ENCODE measurements around the gene TBX19.
A peak's percentile ranks its signal among the peaks of the same experiment; 100 is the strongest.
"Not testable (repeated sequence)": the region's sequence is repeated elsewhere in the genome, so short reads cannot be mapped to it uniquely, and the experiment has no call there.

The TBX19 gene

DNA sequence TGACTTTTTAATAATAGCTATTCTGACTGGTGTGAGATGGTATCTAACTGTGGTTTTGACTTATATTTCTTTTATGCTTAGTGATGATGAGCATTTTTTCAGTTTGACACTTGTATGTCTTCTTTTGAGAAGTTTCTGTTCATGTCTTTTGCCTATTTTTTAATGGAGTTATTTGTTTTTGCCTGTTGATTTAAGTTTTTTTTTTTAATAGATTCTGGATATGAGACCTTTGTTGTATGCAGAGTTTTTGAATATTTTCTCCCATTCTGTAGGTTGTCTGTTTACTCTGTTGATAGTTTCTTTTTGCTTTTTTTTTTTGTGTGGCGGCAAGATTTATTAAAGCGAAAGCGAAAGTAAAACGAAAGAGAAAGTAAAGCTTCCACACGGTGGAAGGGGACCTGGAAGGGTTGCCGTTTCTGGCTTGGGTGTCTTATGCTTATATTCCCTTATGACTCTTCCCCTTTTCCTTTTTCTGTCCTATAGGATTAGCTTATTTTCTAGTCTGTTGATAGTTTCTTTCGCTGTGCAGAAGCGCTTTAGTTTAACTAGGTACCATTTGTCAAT is 67.6 kb downstream of the TBX19 start:
- H3K27me3 ChIP-seq (replicated peaks in 2 of 5; ENCODE audit: control insufficient read depth in 4 of 5, insufficient read depth in 5 of 5, low read length in 4 of 5): no peaks in the 10 kb centered on the region

GRCh38 chr1:168354335-168355269 is 73.9 kb downstream of the TBX19 start:
- CTCF ChIA-PET: interaction anchor here (1.4 kb wide), 1 partner anchor 12 kb away, joined by 3 read pairs; no protein-coding TSS in a partner anchor
- POLR2A ChIA-PET: not testable (repeated sequence)

More for the DNA sequence above, 67.6 kb downstream of the TBX19 start:
- H3K27ac ChIP-seq (ENCODE audit: insufficient read depth in 1 of 2, low read depth in 1 of 2, low read length in 2 of 2, poor library complexity in 1 of 2, severe bottlenecking in 2 of 2): peak overlapping the region in 1 of 2 experiments; percentile 54
- ChIA-PET POLR2A (no interaction called here), CTCF (interaction anchor here (1.1 kb wide), 2 partner anchors 16 to 91 kb away, joined by 4 to 6 read pairs; no protein-coding TSS in a partner anchor)
- 100% methylated on average over 2 of the region's 8 CpGs for WGBS (ENCODE audit: insufficient coverage)
- H3K9me3 ChIP-seq (ENCODE audit: control extremely low read depth in 1 of 5, control insufficient read depth in 4 of 5, insufficient read depth in 2 of 5, low read depth in 1 of 5, low read length in 4 of 5): no peaks in the 10 kb centered on the region
- peaks cover 0 to 2% (median 0%) of the 10 kb centered on the region in 4 experiments for H3K4me1 ChIP-seq (ENCODE audit: control extremely low read depth in 1 of 4, control insufficient read depth in 4 of 4, insufficient read depth in 4 of 4, low read length in 3 of 4)
- no peaks in the 10 kb centered on the region for H3K36me3 ChIP-seq (ENCODE audit: control insufficient read depth in 4 of 4, insufficient read depth in 4 of 4, low read length in 3 of 4)
- peak overlapping the region in 6 of 7 experiments; percentile 41 to 82 (median 64) for H3K4me3 ChIP-seq (ENCODE audit: control insufficient read depth in 1 of 7, extremely low read depth in 1 of 7, insufficient read depth in 4 of 7, low read depth in 2 of 7, low read length in 6 of 7)
- peak; percentile 54 to 81 (median 77) for DNase-seq

DNA sequence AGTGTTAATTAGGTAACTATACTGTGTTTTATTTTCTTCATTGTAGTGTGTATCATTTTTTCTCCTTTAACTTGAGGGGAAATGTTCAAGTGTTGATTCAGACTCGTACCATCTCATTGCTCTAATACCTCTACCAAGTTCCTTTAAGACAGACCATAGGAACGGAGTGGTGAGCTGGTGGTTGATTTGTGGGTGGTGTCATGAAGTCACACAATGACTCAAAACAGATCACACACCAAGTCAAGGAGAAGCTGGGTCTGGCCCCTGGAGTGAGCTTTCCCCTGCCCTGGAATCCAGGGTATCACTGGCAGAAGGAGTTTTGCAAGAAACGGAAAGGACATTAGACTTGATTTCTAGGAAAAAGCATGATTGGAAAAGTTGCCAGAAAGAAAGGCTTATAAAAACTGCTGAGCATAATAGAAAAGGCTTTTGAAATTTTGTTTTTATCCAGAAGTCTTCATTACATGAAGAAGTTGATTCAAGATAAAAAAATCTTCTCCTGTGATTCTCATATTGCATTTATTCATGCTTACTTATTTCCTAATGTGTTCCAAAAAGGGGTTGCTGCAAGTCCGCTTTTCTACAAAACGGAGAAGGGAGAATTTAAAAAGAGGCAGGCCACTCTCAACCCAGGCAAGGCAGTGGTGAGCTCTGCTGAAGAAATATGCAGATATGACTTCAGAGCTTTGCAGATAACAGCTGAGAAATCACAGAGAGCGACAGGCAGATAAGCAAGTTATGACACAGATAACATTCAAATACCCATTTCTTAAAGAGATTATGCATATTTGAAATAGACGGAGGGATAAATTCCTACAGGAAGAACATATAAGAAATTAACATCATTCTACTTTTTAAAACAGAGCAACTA is 79.7 kb downstream of the TBX19 start:
- H3K27me3 ChIP-seq (replicated peaks in 2 of 5; ENCODE audit: control insufficient read depth in 4 of 5, insufficient read depth in 5 of 5, low read length in 4 of 5): no peaks in the 10 kb centered on the region
- DNase-seq: no peak
- H3K36me3 ChIP-seq (ENCODE audit: control insufficient read depth in 4 of 4, insufficient read depth in 4 of 4, low read length in 3 of 4): no peaks in the 10 kb centered on the region
- no peaks in the 10 kb centered on the region for H3K9me3 ChIP-seq (ENCODE audit: control extremely low read depth in 1 of 5, control insufficient read depth in 4 of 5, insufficient read depth in 2 of 5, low read depth in 1 of 5, low read length in 4 of 5)
- no peak overlapping the region for H3K27ac ChIP-seq (ENCODE audit: insufficient read depth in 1 of 2, low read depth in 1 of 2, low read length in 2 of 2, poor library complexity in 1 of 2, severe bottlenecking in 2 of 2)
- WGBS (ENCODE audit: insufficient coverage): 100% methylated on average over 1 of the region's 7 CpGs
- POLR2A ChIA-PET: no interaction called here
- CTCF ChIA-PET: interaction anchor here (0.5 to 5.9 kb wide), 2 partner anchors 18 to 79 kb away, joined by 3 to 38 read pairs; no protein-coding TSS in a partner anchor
- peaks cover 0 to 8% (median 0%) of the 10 kb centered on the region in 4 experiments for H3K4me1 ChIP-seq (ENCODE audit: control extremely low read depth in 1 of 4, control insufficient read depth in 4 of 4, insufficient read depth in 4 of 4, low read length in 3 of 4)
- H3K4me3 ChIP-seq (ENCODE audit: control insufficient read depth in 1 of 7, extremely low read depth in 1 of 7, insufficient read depth in 4 of 7, low read depth in 2 of 7, low read length in 6 of 7): no peak overlapping the region

More at GRCh38 chr1:168354335-168355269, 73.9 kb downstream of the TBX19 start:
- not testable (repeated sequence) for H3K9me3 ChIP-seq (ENCODE audit: control extremely low read depth in 1 of 5, control insufficient read depth in 4 of 5, insufficient read depth in 2 of 5, low read depth in 1 of 5, low read length in 4 of 5); H3K4me1 ChIP-seq (ENCODE audit: control extremely low read depth in 1 of 4, control insufficient read depth in 4 of 4, insufficient read depth in 4 of 4, low read length in 3 of 4); H3K27me3 ChIP-seq (replicated peaks in 2 of 5; ENCODE audit: control insufficient read depth in 4 of 5, insufficient read depth in 5 of 5, low read length in 4 of 5); H3K27ac ChIP-seq (ENCODE audit: insufficient read depth in 1 of 2, low read depth in 1 of 2, low read length in 2 of 2, poor library complexity in 1 of 2, severe bottlenecking in 2 of 2); H3K36me3 ChIP-seq (ENCODE audit: control insufficient read depth in 4 of 4, insufficient read depth in 4 of 4, low read length in 3 of 4); H3K4me3 ChIP-seq (ENCODE audit: control insufficient read depth in 1 of 7, extremely low read depth in 1 of 7, insufficient read depth in 4 of 7, low read depth in 2 of 7, low read length in 6 of 7); DNase-seq
- 95% methylated on average over 9 of the region's 36 CpGs for WGBS (ENCODE audit: insufficient coverage)

GRCh38 chr1:168361252-168361651 is 80.6 kb downstream of the TBX19 start:
- Histone ChIP-seq H3K9me3 (ENCODE audit: control extremely low read depth in 1 of 5, control insufficient read depth in 4 of 5, insufficient read depth in 2 of 5, low read depth in 1 of 5, low read length in 4 of 5) (no peaks in the 10 kb centered on the region), H3K36me3 (ENCODE audit: control insufficient read depth in 4 of 4, insufficient read depth in 4 of 4, low read length in 3 of 4) (no peaks in the 10 kb centered on the region), H3K4me3 (ENCODE audit: control insufficient read depth in 1 of 7, extremely low read depth in 1 of 7, insufficient read depth in 4 of 7, low read depth in 2 of 7, low read length in 6 of 7) (no peak overlapping the region), H3K4me1 (ENCODE audit: control extremely low read depth in 1 of 4, control insufficient read depth in 4 of 4, insufficient read depth in 4 of 4, low read length in 3 of 4) (peaks cover 0 to 8% (median 0%) of the 10 kb centered on the region in 4 experiments), H3K27ac (ENCODE audit: insufficient read depth in 1 of 2, low read depth in 1 of 2, low read length in 2 of 2, poor library complexity in 1 of 2, severe bottlenecking in 2 of 2) (no peak overlapping the region), H3K27me3 (replicated peaks in 2 of 5; ENCODE audit: control insufficient read depth in 4 of 5, insufficient read depth in 5 of 5, low read length in 4 of 5) (no peaks in the 10 kb centered on the region)
- WGBS (ENCODE audit: insufficient coverage): 100% methylated on average over 1 of the region's 2 CpGs
- ChIA-PET POLR2A (no interaction called here), CTCF (interaction anchor here (0.5 to 5.9 kb wide), 2 partner anchors 19 to 29 kb away, joined by 3 to 38 read pairs; no protein-coding TSS in a partner anchor)
- DNase-seq: no peak

DNA sequence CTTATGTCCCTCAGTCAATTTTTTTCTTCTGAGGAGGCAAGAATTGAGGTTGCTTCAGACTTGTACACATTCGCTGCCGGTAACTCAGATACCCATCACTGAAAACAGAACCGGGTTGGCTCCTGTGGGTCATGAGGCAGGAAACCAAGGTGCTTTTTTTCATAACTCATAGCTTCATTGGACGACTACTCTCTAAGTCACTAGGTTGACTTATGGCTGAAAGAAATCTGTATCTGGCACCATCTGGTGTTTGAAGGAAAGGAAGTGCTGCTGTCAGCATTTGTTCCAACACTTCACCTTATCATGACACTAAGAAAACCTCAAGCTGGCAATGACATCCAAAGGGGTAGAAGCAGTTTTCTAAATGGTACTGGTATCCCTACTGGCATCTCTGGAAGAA is 82.3 kb downstream of the TBX19 start:
- Histone ChIP-seq H3K4me1 (ENCODE audit: control extremely low read depth in 1 of 4, control insufficient read depth in 4 of 4, insufficient read depth in 4 of 4, low read length in 3 of 4) (peaks cover 0 to 8% (median 0%) of the 10 kb centered on the region in 4 experiments), H3K36me3 (ENCODE audit: control insufficient read depth in 4 of 4, insufficient read depth in 4 of 4, low read length in 3 of 4) (no peaks in the 10 kb centered on the region), H3K27ac (ENCODE audit: insufficient read depth in 1 of 2, low read depth in 1 of 2, low read length in 2 of 2, poor library complexity in 1 of 2, severe bottlenecking in 2 of 2) (no peak overlapping the region), H3K4me3 (ENCODE audit: control insufficient read depth in 1 of 7, extremely low read depth in 1 of 7, insufficient read depth in 4 of 7, low read depth in 2 of 7, low read length in 6 of 7) (peak overlapping the region in 1 of 7 experiments; percentile 10), H3K9me3 (ENCODE audit: control extremely low read depth in 1 of 5, control insufficient read depth in 4 of 5, insufficient read depth in 2 of 5, low read depth in 1 of 5, low read length in 4 of 5) (no peaks in the 10 kb centered on the region), H3K27me3 (replicated peaks in 2 of 5; ENCODE audit: control insufficient read depth in 4 of 5, insufficient read depth in 5 of 5, low read length in 4 of 5) (no peaks in the 10 kb centered on the region)
- ChIA-PET CTCF (interaction anchor here (1.2 to 5.9 kb wide), 5 partner anchors 8 to 272 kb away, joined by 3 to 38 read pairs (median 3); no protein-coding TSS in a partner anchor), POLR2A (interaction anchor here (0.6 to 0.8 kb wide), 2 partner anchors 20 to 76 kb away, joined by 3 read pairs; no protein-coding TSS in a partner anchor)
- DNase-seq: peak; percentile 61 to 92 (median 89)
- WGBS (ENCODE audit: insufficient coverage): 0% methylated on average over 3 of the region's 4 CpGs
